K562 (cell line): Measurements from ENCODE around the gene LRRC74B. TPM values are rescaled to one million over a fixed set of nuclear protein-coding genes. Genes with fewer than 3 reads are reported as not detected.

ENCODE experiments used
- BRCA1 ChIP-seq, 2 experiments: fragments of 450-650 bp in 1 of 2; sonication (generic) in 1 of 2; formaldehyde crosslinking in 1 of 2; IDR thresholded peaks; 2 replicates each; pipeline versions ENCODE4 v1.5.0 to v1.6.1; 2017 to 2020; ENCODE audit warnings: mild to moderate bottlenecking in 1 of 2, missing genetic modification reagents in 1 of 2
- CTCFL ChIP-seq: IDR thresholded peaks from 2 replicates; pipeline ENCODE4 v1.6.1; 2011; ENCODE audit warnings: borderline replicate concordance, low read depth, mild to moderate bottlenecking, moderate library complexity, low read length; ENCODE audit not compliant: insufficient read depth, poor library complexity, severe bottlenecking
- DPF2 ChIP-seq: fragments of 450-650 bp; IDR thresholded peaks from 2 replicates; pipeline ENCODE4 v1.6.1; 2016
- E2F3 ChIP-seq: fragments of 250-450 bp; sonication (Bioruptor Pico); IDR thresholded peaks from 2 replicates; pipeline ENCODE4 v1.4.0; 2020; ENCODE audit warnings: mild to moderate bottlenecking
- HDAC1 ChIP-seq, 2 experiments: fragments of 450-650 bp; IDR thresholded peaks; 2 replicates each; pipeline ENCODE4 v1.6.1; 2016 to 2017; ENCODE audit warnings: inconsistent platforms in 1 of 2, mild to moderate bottlenecking in 1 of 2, moderate library complexity in 1 of 2
- NUFIP1 ChIP-seq: fragments of 450-650 bp; IDR thresholded peaks from 2 replicates; pipeline ENCODE4 v1.6.1; 2018; ENCODE audit not compliant: partially characterized antibody
- SIX5 ChIP-seq, 2 experiments: IDR thresholded peaks; 2 replicates each; pipeline ENCODE4 v1.6.1; 2011; ENCODE audit warnings: low read length in 2 of 2, borderline replicate concordance in 1 of 2, low read depth in 1 of 2, mild to moderate bottlenecking in 1 of 2, moderate library complexity in 1 of 2; ENCODE audit not compliant: insufficient read depth in 1 of 2
- THRA ChIP-seq: fragments of 450-650 bp; IDR thresholded peaks from 2 replicates; pipeline ENCODE4 v1.6.1; 2017; ENCODE audit warnings: mild to moderate bottlenecking, moderate library complexity
- TOE1 ChIP-seq, 2 experiments: fragments of 450-650 bp in 1 of 2; sonication (generic) in 1 of 2; formaldehyde crosslinking in 1 of 2; IDR thresholded peaks; 2 replicates each; pipeline versions ENCODE4 v1.7.1 to v1.8.0; 2016 to 2022; ENCODE audit warnings: borderline replicate concordance in 2 of 2, mild to moderate bottlenecking in 2 of 2, antibody characterized with exemption in 1 of 2, inconsistent platforms in 1 of 2, low read depth in 1 of 2, missing genetic modification reagents in 1 of 2, moderate library complexity in 1 of 2
- ZNF444 ChIP-seq: fragments of 250-450 bp; sonication (Bioruptor Pico); IDR thresholded peaks from 2 replicates; pipeline ENCODE4 v1.4.0; 2020; ENCODE audit warnings: mild to moderate bottlenecking, moderate library complexity
- polyA plus RNA-seq, 8 experiments: library from polyadenylated mRNA; depleted of rRNA in 4 of 8; stranded (reverse) in 5 of 8; unstranded in 3 of 8; fragments of >200 nt; fragmentation: Nextera tagmentation in 2 of 8; fragmentation: Illumina TruSeq in 1 of 8; extraction: Ambion mirVana in 2 of 8; extraction: Trizol in 1 of 8; gene quantifications; 2 replicates each; pipeline versions ENCODE4 v1.2.1 to v1.2.3, GENCODE V29; 2011 to 2014; ENCODE audit warnings: inconsistent platforms in 1 of 8, missing spikeins in 1 of 8
- total RNA-seq, 7 experiments: library from RNA; depleted of rRNA in 6 of 7; stranded (reverse); fragments of >200 nt in 6 of 7; fragmentation: Illumina TruSeq in 2 of 7; extraction: Trizol in 2 of 7; gene quantifications; 2 replicates each; pipeline versions ENCODE4 v1.2.1 to v1.2.3, GENCODE V29; 2011 to 2021; ENCODE audit warnings: low replicate concordance in 1 of 7
- TF ChIP-seq, protein P1 (sequence below): fragments of 250-450 bp; sonication (Bioruptor Pico); IDR thresholded peaks from 2 replicates; pipeline ENCODE4 v1.9.0; 2021; ENCODE audit warnings: mild to moderate bottlenecking, inconsistent platforms
- TF ChIP-seq, protein P2 (sequence below), 3 experiments: IDR thresholded peaks in 2 of 3; conservative IDR thresholded peaks in 1 of 3; 2 replicates each; pipeline ENCODE4 v1.5.1; 2011 to 2012; ENCODE audit warnings: low read length in 3 of 3, mild to moderate bottlenecking in 3 of 3, control low read depth in 2 of 3, improper control_type of control experiment in 1 of 3, inconsistent platforms in 1 of 3, low read depth in 1 of 3, mixed read lengths in 1 of 3, moderate library complexity in 1 of 3; ENCODE audit not compliant: insufficient read depth in 2 of 3
- TF ChIP-seq, protein P3 (sequence below): IDR thresholded peaks from 3 replicates; pipeline ENCODE4 v1.6.1; 2011; ENCODE audit warnings: borderline replicate concordance, mild to moderate bottlenecking, moderate library complexity; ENCODE audit not compliant: insufficient read length; ENCODE audit errors: extremely low read depth

LRRC74B gene
- total and polyA plus RNA-seq, 9 of the 15 experiments (the other 6 are each of a cell fraction or from before 2014, with no cell fraction given) = not detected

- TF ChIP-seq, protein P1, sequence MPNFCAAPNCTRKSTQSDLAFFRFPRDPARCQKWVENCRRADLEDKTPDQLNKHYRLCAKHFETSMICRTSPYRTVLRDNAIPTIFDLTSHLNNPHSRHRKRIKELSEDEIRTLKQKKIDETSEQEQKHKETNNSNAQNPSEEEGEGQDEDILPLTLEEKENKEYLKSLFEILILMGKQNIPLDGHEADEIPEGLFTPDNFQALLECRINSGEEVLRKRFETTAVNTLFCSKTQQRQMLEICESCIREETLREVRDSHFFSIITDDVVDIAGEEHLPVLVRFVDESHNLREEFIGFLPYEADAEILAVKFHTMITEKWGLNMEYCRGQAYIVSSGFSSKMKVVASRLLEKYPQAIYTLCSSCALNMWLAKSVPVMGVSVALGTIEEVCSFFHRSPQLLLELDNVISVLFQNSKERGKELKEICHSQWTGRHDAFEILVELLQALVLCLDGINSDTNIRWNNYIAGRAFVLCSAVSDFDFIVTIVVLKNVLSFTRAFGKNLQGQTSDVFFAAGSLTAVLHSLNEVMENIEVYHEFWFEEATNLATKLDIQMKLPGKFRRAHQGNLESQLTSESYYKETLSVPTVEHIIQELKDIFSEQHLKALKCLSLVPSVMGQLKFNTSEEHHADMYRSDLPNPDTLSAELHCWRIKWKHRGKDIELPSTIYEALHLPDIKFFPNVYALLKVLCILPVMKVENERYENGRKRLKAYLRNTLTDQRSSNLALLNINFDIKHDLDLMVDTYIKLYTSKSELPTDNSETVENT (CRISPR knock-in tag) = peak; percentile 50; the same call in 1 of the 2 replicates
- TF ChIP-seq CTCFL = no peak
- TF ChIP-seq, protein P2, sequence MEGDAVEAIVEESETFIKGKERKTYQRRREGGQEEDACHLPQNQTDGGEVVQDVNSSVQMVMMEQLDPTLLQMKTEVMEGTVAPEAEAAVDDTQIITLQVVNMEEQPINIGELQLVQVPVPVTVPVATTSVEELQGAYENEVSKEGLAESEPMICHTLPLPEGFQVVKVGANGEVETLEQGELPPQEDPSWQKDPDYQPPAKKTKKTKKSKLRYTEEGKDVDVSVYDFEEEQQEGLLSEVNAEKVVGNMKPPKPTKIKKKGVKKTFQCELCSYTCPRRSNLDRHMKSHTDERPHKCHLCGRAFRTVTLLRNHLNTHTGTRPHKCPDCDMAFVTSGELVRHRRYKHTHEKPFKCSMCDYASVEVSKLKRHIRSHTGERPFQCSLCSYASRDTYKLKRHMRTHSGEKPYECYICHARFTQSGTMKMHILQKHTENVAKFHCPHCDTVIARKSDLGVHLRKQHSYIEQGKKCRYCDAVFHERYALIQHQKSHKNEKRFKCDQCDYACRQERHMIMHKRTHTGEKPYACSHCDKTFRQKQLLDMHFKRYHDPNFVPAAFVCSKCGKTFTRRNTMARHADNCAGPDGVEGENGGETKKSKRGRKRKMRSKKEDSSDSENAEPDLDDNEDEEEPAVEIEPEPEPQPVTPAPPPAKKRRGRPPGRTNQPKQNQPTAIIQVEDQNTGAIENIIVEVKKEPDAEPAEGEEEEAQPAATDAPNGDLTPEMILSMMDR (IDR thresholded peaks at IDR 0.05 in 2 of 3, conservative IDR thresholded peaks at IDR 0.05 in 1 of 3; ENCODE audit: insufficient read depth in 2 of 3, low read depth in 1 of 3, low read length in 3 of 3) = no peak
- TF ChIP-seq NUFIP1 = no peak
- no peak for TF ChIP-seq HDAC1 (IDR thresholded peaks at IDR 0.05)
- TF ChIP-seq TOE1 (IDR thresholded peaks at IDR 0.05; ENCODE audit: borderline replicate concordance) = no peak
- TF ChIP-seq TOE1 (CRISPR knock-in tag; IDR thresholded peaks at IDR 0.05; ENCODE audit: borderline replicate concordance, low read depth) = no peak
- no peak for TF ChIP-seq DPF2
- no peak for TF ChIP-seq BRCA1 (IDR thresholded peaks at IDR 0.05)
- peak; percentile 73; the same call in 1 of the 2 replicates for TF ChIP-seq BRCA1 (CRISPR knock-in tag; IDR thresholded peaks at IDR 0.05)
- 0 out of 4 replicates have a peak, but pooled peaks of 1 of the 2 experiments have one; percentile 18 for TF ChIP-seq SIX5 (IDR thresholded peaks at IDR 0.05; ENCODE audit: borderline replicate concordance in 1 of 2, insufficient read depth in 1 of 2, low read depth in 1 of 2, low read length in 2 of 2)
- 0 out of 2 replicates have a peak, but pooled peaks have one; percentile 64 for TF ChIP-seq E2F3 (CRISPR knock-in tag)
- no peak for TF ChIP-seq ZNF444 (CRISPR knock-in tag)
- TF ChIP-seq, protein P3, sequence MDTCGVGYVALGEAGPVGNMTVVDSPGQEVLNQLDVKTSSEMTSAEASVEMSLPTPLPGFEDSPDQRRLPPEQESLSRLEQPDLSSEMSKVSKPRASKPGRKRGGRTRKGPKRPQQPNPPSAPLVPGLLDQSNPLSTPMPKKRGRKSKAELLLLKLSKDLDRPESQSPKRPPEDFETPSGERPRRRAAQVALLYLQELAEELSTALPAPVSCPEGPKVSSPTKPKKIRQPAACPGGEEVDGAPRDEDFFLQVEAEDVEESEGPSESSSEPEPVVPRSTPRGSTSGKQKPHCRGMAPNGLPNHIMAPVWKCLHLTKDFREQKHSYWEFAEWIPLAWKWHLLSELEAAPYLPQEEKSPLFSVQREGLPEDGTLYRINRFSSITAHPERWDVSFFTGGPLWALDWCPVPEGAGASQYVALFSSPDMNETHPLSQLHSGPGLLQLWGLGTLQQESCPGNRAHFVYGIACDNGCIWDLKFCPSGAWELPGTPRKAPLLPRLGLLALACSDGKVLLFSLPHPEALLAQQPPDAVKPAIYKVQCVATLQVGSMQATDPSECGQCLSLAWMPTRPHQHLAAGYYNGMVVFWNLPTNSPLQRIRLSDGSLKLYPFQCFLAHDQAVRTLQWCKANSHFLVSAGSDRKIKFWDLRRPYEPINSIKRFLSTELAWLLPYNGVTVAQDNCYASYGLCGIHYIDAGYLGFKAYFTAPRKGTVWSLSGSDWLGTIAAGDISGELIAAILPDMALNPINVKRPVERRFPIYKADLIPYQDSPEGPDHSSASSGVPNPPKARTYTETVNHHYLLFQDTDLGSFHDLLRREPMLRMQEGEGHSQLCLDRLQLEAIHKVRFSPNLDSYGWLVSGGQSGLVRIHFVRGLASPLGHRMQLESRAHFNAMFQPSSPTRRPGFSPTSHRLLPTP = no peak
- TF ChIP-seq THRA = no peak
These were observed 14.9 kb upstream of the LRRC74B start (continued) for GRCh38 chr22:21030621-21031544.
